Osteocyte (in vitro differentiated cells): ENCODE data around the gene TAAR2. TPM values are rescaled to one million over a fixed set of nuclear protein-coding genes. Genes with fewer than 3 reads are reported as not detected.

Source experiments
- DNase-seq: peaks from one replicate; pipeline ENCODE4 v3.0.0; 2021; ENCODE audit warnings: mixed read lengths; ENCODE audit not compliant: unreplicated experiment; ENCODE audit errors: extremely low spot score
- H3K27ac Mint-ChIP-seq: one replicate; pipeline ENCODE4 v1.8.0; 2021; ENCODE audit warnings: mild to moderate bottlenecking, mixed read lengths; ENCODE audit not compliant: unreplicated experiment
- H3K27me3 Mint-ChIP-seq: one replicate; pipeline ENCODE4 v1.8.0; 2021; ENCODE audit warnings: mixed read lengths; ENCODE audit not compliant: unreplicated experiment
- H3K36me3 Mint-ChIP-seq: one replicate; pipeline ENCODE4 v1.8.0; 2021; ENCODE audit warnings: mixed read lengths; ENCODE audit not compliant: unreplicated experiment
- H3K4me1 Mint-ChIP-seq: one replicate; pipeline ENCODE4 v1.8.0; 2021; ENCODE audit warnings: mixed read lengths; ENCODE audit not compliant: unreplicated experiment
- H3K4me3 Mint-ChIP-seq: one replicate; pipeline ENCODE4 v1.8.0; 2021; ENCODE audit warnings: mild to moderate bottlenecking, moderate library complexity, mixed read lengths; ENCODE audit not compliant: unreplicated experiment
- H3K9me3 Mint-ChIP-seq: one replicate; pipeline ENCODE4 v1.8.0; 2021; ENCODE audit warnings: mixed read lengths; ENCODE audit not compliant: unreplicated experiment
- total RNA-seq: library from RNA; stranded (reverse); gene quantifications from 2 replicates; pipeline ENCODE4 v1.2.1, GENCODE V29; 2021
- TF ChIP-seq, protein P1 (sequence below): fragments of 200-600 bp; sonication (generic); IDR thresholded peaks from 2 replicates; pipeline ENCODE4 v1.5.0; 2021; ENCODE audit warnings: antibody characterized with exemption, mild to moderate bottlenecking, moderate library complexity

Gene TAAR2
- total RNA-seq, 1 donor from 2014 or later, result not detected

DNA sequence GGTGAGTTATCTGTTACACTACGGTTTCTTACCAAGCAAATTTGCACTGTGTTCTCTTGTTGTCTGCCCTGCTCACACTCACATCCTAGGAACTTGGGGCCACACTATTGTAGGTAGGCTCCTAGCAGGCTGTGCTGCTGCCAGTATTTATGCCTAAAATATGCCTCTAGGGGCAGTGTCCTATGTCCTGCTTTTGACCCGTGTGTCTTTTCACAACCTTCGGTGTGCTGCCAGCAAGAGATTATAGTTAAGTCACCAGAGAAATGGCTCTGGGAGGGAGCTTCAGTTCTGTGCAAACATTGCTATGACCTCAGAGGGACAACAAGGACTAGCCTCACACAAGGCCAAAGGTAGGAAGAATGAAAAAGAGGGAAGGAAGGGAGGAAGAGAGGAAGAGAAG, 25.6 kb downstream of the TAAR2 start:
- peaks cover 26% of the 10 kb centered on the region for H3K27me3 Mint-ChIP-seq

DNA sequence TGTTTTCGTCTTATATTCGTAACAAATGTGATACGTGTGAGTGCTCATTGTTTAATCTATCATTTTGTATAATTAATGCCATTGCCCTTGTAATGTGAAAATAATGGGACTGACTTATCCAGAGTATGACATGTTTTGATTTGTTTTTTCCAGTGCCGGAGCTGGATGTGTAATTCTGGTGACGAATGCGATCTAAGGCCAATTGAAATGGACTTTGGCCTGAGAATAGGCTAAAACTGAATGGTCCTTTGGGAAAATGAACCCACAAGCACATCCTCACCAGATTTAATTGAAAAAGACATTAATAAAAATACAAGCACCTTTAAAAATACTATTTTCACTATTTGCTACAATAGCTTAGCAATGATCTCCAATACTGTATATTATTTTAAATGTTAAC, 27.9 kb downstream of the TAAR2 start:
- Mint-ChIP-seq H3K27me3 (peaks cover 44% of the 10 kb centered on the region), H3K4me1 (no peaks in the 10 kb centered on the region), H3K9me3 (no peaks in the 10 kb centered on the region), H3K36me3 (no peaks in the 10 kb centered on the region), H3K4me3 (no peak overlapping the region), H3K27ac (no peak overlapping the region)
- TF ChIP-seq, protein P1, sequence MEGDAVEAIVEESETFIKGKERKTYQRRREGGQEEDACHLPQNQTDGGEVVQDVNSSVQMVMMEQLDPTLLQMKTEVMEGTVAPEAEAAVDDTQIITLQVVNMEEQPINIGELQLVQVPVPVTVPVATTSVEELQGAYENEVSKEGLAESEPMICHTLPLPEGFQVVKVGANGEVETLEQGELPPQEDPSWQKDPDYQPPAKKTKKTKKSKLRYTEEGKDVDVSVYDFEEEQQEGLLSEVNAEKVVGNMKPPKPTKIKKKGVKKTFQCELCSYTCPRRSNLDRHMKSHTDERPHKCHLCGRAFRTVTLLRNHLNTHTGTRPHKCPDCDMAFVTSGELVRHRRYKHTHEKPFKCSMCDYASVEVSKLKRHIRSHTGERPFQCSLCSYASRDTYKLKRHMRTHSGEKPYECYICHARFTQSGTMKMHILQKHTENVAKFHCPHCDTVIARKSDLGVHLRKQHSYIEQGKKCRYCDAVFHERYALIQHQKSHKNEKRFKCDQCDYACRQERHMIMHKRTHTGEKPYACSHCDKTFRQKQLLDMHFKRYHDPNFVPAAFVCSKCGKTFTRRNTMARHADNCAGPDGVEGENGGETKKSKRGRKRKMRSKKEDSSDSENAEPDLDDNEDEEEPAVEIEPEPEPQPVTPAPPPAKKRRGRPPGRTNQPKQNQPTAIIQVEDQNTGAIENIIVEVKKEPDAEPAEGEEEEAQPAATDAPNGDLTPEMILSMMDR, result no peak
- no peak for DNase-seq

More for the DNA sequence above, 25.6 kb downstream of the TAAR2 start:
- TF ChIP-seq, protein P1, result no peak
- Mint-ChIP-seq H3K4me3 (no peak overlapping the region), H3K36me3 (no peaks in the 10 kb centered on the region), H3K27ac (no peak overlapping the region), H3K4me1 (no peaks in the 10 kb centered on the region), H3K9me3 (no peaks in the 10 kb centered on the region)
- no peak for DNase-seq

DNA sequence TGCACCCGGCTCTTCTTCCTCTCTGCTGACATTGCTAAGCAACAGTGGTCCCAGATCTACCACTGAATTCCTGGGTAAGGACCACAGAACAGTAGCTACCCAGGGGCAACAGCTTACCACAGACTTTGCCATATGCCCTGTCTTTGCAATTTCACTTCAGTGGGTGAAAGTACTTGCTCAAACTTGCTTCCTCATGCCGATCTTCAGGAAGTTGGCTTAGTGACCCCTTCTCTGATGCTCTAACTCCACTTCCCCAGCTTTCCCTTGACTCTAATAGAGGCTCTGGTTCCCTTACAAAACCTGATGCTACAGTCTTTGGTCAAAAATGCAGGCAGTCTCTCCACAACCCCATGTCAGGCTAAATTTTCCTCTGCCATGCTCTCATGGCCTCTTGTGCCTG, 31.2 kb downstream of the TAAR2 start:
- Mint-ChIP-seq H3K9me3 (no peaks in the 10 kb centered on the region), H3K4me3 (no peak overlapping the region), H3K27me3 (peaks cover 48% of the 10 kb centered on the region), H3K36me3 (no peaks in the 10 kb centered on the region), H3K27ac (no peak overlapping the region), H3K4me1 (no peaks in the 10 kb centered on the region)
- DNase-seq, result no peak
- TF ChIP-seq, protein P1, result no peak

DNA sequence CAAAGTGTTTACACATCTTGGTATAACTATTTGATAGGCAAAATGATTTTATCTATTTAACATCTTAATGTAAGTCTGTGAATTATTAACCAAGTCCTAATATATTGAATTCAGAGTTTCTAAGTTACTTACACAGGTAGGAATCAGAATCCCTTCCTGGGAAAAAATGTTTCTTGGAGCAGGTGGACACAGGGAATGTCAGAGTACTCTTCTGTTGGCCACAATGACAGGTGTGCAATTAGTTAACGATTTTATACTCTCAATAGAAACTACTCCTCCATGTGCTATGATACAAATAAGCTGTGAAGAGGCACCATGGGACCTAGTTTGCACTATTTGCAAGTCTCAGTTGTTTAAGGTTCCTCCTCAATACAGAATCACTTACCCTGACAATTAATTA, 33.7 kb downstream of the TAAR2 start:
- peaks cover 41% of the 10 kb centered on the region for H3K27me3 Mint-ChIP-seq

DNA sequence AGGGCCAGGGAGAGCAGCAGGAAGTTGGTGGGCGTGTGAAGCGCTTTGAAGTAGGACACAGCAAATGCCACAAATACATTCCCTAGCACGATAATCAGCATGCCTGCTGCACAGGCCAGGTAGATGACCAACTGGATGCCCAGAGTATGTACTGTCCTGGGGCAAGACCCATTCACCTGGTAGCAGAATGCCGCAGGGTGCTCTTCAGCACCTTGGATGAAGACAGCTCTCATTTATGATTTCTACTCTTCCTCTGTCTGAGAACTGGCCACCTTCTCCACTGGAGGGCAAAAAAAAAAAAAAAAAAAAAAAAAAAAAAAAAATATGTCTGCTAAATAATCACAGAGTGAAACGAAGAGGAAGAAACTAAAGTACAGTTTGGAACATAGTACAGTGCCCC, 34.6 kb downstream of the TAAR2 start, which contains the start of gene TAAR5:
Gene TAAR5, minus strand, starts transcription at position 288 of the 400 bp plus-strand sequence. Its CDS starts 55 bp downstream, at position 233.
- TF ChIP-seq, protein P1, result no peak
- H3K4me1 Mint-ChIP-seq, result no peaks in the 10 kb centered on the region
- DNase-seq, result no peak
- H3K4me3 Mint-ChIP-seq, result no peak within 1 kb of the TSS
- peaks cover 44% of the 10 kb centered on the region for H3K27me3 Mint-ChIP-seq
- H3K36me3 Mint-ChIP-seq, result no peaks in the 10 kb centered on the region
- no peaks in the 10 kb centered on the region for H3K9me3 Mint-ChIP-seq
- H3K27ac Mint-ChIP-seq, result no peak within 1 kb of the TSS

More for the DNA sequence above, 33.7 kb downstream of the TAAR2 start:
- H3K9me3 Mint-ChIP-seq, result no peaks in the 10 kb centered on the region
- TF ChIP-seq, protein P1, result no peak
- DNase-seq, result no peak
- no peaks in the 10 kb centered on the region for H3K36me3 Mint-ChIP-seq
- no peak overlapping the region for H3K4me3 Mint-ChIP-seq
- no peaks in the 10 kb centered on the region for H3K4me1 Mint-ChIP-seq
- H3K27ac Mint-ChIP-seq, result no peak overlapping the region
